ENCODE data around the gene ARL14EP.

Gene ARL14EP

DNA sequence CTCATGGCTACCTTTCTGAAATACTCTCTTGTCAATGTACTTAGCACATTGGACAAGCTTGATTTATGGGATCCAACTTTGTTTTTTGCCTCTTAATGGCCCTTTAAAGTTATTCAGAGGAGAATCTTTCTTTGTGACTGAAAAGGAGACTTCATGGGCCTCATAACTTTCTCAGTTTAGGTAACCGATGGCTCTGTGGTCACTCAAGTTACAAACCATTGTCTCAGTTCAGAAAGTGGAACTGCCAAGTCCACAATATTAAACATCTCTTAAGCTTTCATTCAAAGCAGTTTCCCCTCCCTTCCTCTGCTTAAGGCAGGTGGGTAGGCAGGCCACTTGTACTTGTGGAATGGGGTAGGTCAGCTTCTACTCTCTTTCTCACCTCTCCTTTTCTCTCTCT, 12.3 kb upstream of the ARL14EP start:
- no peaks in the 10 kb centered on the region for H3K9me3 ChIP-seq
- no peaks in the 10 kb centered on the region for H3K4me1 ChIP-seq
- no peaks in the 10 kb centered on the region for H3K27me3 ChIP-seq
- TF ChIP-seq CTCF (IDR thresholded peaks at IDR 0.05; ENCODE audit: low read depth, low read length), result no peak
- DNase-seq, result no peak
- H3K36me3 ChIP-seq, result no peaks in the 10 kb centered on the region
- H3K4me3 ChIP-seq (ENCODE audit: low read depth, low read length), result no peak overlapping the region

GRCh38 chr11:30311189-30311588, 11.7 kb upstream of the ARL14EP start:
- no peak overlapping the region for H3K4me3 ChIP-seq (ENCODE audit: low read depth, low read length)
- H3K4me1 ChIP-seq, result no peaks in the 10 kb centered on the region
- H3K27me3 ChIP-seq, result no peaks in the 10 kb centered on the region
- DNase-seq, result no peak
- H3K9me3 ChIP-seq, result no peaks in the 10 kb centered on the region
- H3K36me3 ChIP-seq, result no peaks in the 10 kb centered on the region
- TF ChIP-seq CTCF (IDR thresholded peaks at IDR 0.05; ENCODE audit: low read depth, low read length), result no peak

GRCh38 chr11:30312243-30312642, 10.7 kb upstream of the ARL14EP start:
- no peaks in the 10 kb centered on the region for H3K27me3 ChIP-seq
- no peaks in the 10 kb centered on the region for H3K4me1 ChIP-seq
- H3K4me3 ChIP-seq (ENCODE audit: low read depth, low read length), result no peak overlapping the region
- H3K36me3 ChIP-seq, result no peaks in the 10 kb centered on the region
- H3K9me3 ChIP-seq, result no peaks in the 10 kb centered on the region
- no peak for TF ChIP-seq CTCF (IDR thresholded peaks at IDR 0.05; ENCODE audit: low read depth, low read length)
- no peak for DNase-seq

GRCh38 chr11:30313580-30313979, 9.3 kb upstream of the ARL14EP start:
- no peak for TF ChIP-seq CTCF (IDR thresholded peaks at IDR 0.05; ENCODE audit: low read depth, low read length)
- no peaks in the 10 kb centered on the region for H3K36me3 ChIP-seq
- no peak for DNase-seq
- H3K4me3 ChIP-seq (ENCODE audit: low read depth, low read length), result no peak overlapping the region
- no peaks in the 10 kb centered on the region for H3K9me3 ChIP-seq
- no peaks in the 10 kb centered on the region for H3K27me3 ChIP-seq
- no peaks in the 10 kb centered on the region for H3K4me1 ChIP-seq

GRCh38 chr11:30314625-30315024, 8.3 kb upstream of the ARL14EP start:
- Histone ChIP-seq H3K4me1 (no peaks in the 10 kb centered on the region), H3K36me3 (no peaks in the 10 kb centered on the region), H3K9me3 (no peaks in the 10 kb centered on the region), H3K27me3 (no peaks in the 10 kb centered on the region), H3K4me3 (ENCODE audit: low read depth, low read length) (no peak overlapping the region)
- no peak for DNase-seq
- TF ChIP-seq CTCF (IDR thresholded peaks at IDR 0.05; ENCODE audit: low read depth, low read length), result peak; percentile 36

GRCh38 chr11:30316237-30316636, 6.7 kb upstream of the ARL14EP start:
- no peaks in the 10 kb centered on the region for H3K9me3 ChIP-seq
- TF ChIP-seq CTCF (IDR thresholded peaks at IDR 0.05; ENCODE audit: low read depth, low read length), result no peak
- no peak for DNase-seq
- H3K36me3 ChIP-seq, result no peaks in the 10 kb centered on the region
- no peaks in the 10 kb centered on the region for H3K4me1 ChIP-seq
- no peaks in the 10 kb centered on the region for H3K27me3 ChIP-seq
- no peak overlapping the region for H3K4me3 ChIP-seq (ENCODE audit: low read depth, low read length)
